Activated T-cell treated with anti-CD3 and anti-CD28 coated beads, Interleukin-2, amount 50 U/mL, for 72 hours (primary cell): Measurements from ENCODE around the gene GPR160. TPM values are rescaled to one million over a fixed set of nuclear protein-coding genes. Genes with fewer than 3 reads are reported as not detected.
"Not testable (repeated sequence)": the region's sequence is repeated elsewhere in the genome, so short reads cannot be mapped to it uniquely, and the experiment has no call there.

Source experiments
- ATAC-seq, 2 donors: fragments of 150-1000 bp; cut with Tn5 transposase; replicated peaks in 1 of 2; 2 replicates each; pipeline ENCODE4 v1.10.0; 2021; ENCODE audit warnings: moderate library complexity in 2 of 2, mild to moderate bottlenecking in 1 of 2
- DNase-seq, 2 donors: peaks; one replicate each; pipeline ENCODE4 v3.0.0; 2021 to 2022; ENCODE audit warnings: mixed read lengths in 1 of 2
- H3K27ac Mint-ChIP-seq: one replicate; pipeline ENCODE4 v1.8.0; 2022; ENCODE audit warnings: mild to moderate bottlenecking, moderate library complexity, mixed read lengths
- H3K27me3 Mint-ChIP-seq: one replicate; pipeline ENCODE4 v1.8.0; 2022; ENCODE audit warnings: low read depth, mixed read lengths
- H3K36me3 Mint-ChIP-seq, 2 donors: one replicate each; pipeline ENCODE4 v1.8.0; 2022; ENCODE audit warnings: mixed read lengths in 2 of 2, mild to moderate bottlenecking in 1 of 2; ENCODE audit not compliant: insufficient read depth in 2 of 2
- H3K4me1 Mint-ChIP-seq: one replicate; pipeline ENCODE4 v1.8.0; 2022; ENCODE audit warnings: low read depth, mixed read lengths
- H3K4me3 Mint-ChIP-seq, 2 donors: one replicate each; pipeline ENCODE4 v1.8.0; 2022; ENCODE audit warnings: mild to moderate bottlenecking in 2 of 2, mixed read lengths in 2 of 2, moderate library complexity in 2 of 2
- H3K9me3 Mint-ChIP-seq, 2 donors: one replicate each; pipeline ENCODE4 v1.8.0; 2022; ENCODE audit warnings: mixed read lengths in 2 of 2
- total RNA-seq, 2 donors: library from RNA; stranded (reverse); gene quantifications; one replicate each; pipeline ENCODE4 v1.2.3, GENCODE V29; 2022

GPR160 gene
- total RNA-seq, 2 donors from 2014 or later: 13.3 to 14.4 TPM

DNA sequence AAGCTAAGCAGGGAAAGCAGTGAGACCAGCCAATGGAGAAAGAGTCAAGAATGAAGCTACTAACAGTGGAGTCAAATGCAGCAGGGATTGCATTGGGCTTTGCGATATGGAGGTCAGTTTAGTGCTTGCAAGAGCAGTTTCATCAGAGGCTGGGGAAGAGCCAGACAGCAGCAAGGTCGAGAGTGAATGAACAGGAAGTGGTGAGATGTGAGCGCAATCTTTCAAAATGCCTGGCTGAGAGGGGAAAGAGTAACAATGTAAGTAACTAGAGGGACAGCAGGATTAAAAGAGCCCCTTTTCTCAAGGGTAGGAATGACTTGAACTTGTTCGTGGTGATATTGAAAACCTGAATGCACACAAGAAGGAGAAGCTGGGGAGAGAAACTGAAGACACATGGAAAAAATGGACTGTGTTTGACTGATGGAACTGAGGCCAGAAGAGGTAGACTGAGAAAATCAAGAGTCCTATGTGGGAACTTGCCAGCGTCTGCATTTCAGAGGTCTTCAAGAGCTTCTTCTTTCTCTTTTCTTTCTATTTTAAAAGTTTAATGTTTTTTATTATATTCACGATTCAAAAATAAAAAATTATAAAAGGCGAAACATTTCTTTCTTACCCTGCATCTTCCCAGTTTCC lies 30.6 kb upstream of the GPR160 start:
- H3K4me3 Mint-ChIP-seq: peak overlapping the region; percentile 38 to 72
- no peaks in the 10 kb centered on the region for H3K27me3 Mint-ChIP-seq
- peak; percentile 95 to 96 for ATAC-seq
- peak overlapping the region; percentile 6 for H3K27ac Mint-ChIP-seq
- DNase-seq: peak; percentile 54
- peaks cover 0 to 5% of the 10 kb centered on the region in 2 donors for H3K9me3 Mint-ChIP-seq
- peaks cover 41% of the 10 kb centered on the region for H3K4me1 Mint-ChIP-seq
- peaks cover 2 to 3% of the 10 kb centered on the region in 2 donors for H3K36me3 Mint-ChIP-seq

DNA sequence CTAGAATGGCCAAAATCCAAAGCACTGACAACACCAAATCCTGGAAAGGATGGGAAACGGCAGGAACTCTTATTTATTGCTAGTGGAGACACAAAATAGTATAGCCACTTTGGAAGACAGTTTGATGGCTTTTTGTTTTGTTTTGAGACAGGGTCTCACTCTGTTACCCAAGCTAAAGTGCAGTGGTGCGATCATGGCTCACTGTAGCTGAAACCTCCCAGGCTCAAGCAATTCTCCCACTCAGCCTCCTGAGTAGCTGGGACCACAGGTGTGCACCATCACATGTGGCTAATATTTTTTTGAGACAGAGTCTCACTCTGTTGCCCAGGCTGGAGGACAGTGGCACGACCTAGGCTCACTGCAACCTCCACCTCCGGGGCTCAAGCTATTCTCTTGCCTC lies 27.3 kb upstream of the GPR160 start:
- Mint-ChIP-seq H3K27me3 (no peaks in the 10 kb centered on the region), H3K27ac (no peak overlapping the region), H3K9me3 (peaks cover 0 to 5% of the 10 kb centered on the region in 2 donors), H3K4me1 (peaks cover 23% of the 10 kb centered on the region), H3K4me3 (no peak overlapping the region), H3K36me3 (peaks cover 2 to 3% of the 10 kb centered on the region in 2 donors)
- ATAC-seq (no peak), DNase-seq (no peak)

DNA sequence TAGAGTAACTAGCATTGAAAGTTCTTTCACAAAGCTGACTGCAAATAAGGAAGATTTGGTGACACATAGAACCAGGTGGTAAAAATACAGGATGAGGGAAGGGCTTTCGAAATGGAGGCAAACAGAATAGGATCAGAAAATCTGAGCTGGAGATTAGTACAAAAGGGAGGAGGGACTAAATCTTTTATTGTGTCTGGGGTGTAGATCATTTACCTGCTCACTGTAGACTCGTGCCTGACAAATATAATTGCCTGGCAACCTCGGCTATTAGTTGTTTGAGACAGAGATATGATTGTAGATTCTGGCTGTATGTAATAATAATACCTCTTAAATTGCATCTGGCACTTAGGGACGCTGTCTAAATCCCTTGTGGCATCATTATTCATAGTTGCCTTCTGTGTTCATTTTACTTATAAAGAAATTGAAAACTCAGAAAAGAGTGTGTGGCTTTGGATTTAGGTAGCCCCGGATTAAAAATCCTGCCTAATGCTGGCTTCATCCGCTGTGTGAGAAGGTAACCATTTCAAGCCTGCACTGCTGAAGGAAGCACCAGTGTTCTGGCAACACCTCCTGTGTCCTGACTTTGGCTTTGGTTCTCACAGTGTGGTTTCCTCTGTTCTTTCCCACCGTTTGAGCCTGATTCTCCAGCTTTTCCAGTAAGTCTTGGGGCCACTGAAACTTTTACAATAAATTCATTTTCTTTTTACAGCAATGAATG lies 25.0 kb upstream of the GPR160 start:
- Mint-ChIP-seq H3K27me3 (no peaks in the 10 kb centered on the region), H3K4me1 (peaks cover 4% of the 10 kb centered on the region), H3K36me3 (no peaks in the 10 kb centered on the region), H3K4me3 (no peak overlapping the region), H3K27ac (no peak overlapping the region), H3K9me3 (no peaks in the 10 kb centered on the region)
- no peak for ATAC-seq
- DNase-seq: no peak

DNA sequence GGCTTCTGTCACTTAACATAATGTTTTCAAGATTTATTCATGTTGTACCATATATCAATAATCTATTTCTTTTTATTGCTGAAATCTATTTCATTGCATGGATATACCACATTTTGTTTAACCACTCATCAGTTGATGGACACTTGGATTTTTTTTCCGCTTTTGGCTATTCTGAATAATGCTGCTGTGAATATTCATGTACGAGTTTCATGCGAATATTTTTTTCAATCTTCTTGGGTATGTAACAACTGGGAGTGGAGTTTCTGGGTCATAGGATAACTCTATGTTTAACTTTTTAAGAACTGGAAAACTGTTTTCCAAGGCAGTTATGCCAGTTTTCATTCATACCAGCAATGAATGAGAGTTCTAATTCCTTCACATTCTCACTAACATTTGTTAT lies 21.7 kb upstream of the GPR160 start:
- H3K9me3 Mint-ChIP-seq: no peaks in the 10 kb centered on the region
- no peaks in the 10 kb centered on the region for H3K36me3 Mint-ChIP-seq
- H3K27ac Mint-ChIP-seq: no peak overlapping the region
- ATAC-seq (no peak), DNase-seq (no peak)
- no peaks in the 10 kb centered on the region for H3K27me3 Mint-ChIP-seq
- H3K4me3 Mint-ChIP-seq: no peak overlapping the region
- peaks cover 7% of the 10 kb centered on the region for H3K4me1 Mint-ChIP-seq

DNA sequence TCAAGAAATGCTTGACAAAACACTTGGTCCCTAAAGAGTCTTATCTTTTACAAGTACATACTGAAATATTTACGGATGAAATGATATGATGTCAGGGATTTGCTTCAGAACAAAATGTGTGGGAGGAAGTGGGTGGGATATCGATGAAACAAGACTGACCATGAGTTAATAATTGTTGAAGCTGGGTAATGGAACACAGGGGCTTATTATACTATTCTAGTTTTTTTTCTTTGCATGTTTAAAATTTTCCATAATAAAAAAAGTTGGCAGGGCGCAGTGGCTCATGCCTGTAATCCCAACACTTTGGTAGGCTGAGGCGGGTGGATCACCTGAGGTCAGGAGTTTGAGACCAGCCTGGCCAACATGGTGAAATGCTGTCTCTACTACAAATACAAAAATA lies 18.5 kb upstream of the GPR160 start:
- not testable (repeated sequence) for ATAC-seq, H3K36me3 Mint-ChIP-seq

DNA sequence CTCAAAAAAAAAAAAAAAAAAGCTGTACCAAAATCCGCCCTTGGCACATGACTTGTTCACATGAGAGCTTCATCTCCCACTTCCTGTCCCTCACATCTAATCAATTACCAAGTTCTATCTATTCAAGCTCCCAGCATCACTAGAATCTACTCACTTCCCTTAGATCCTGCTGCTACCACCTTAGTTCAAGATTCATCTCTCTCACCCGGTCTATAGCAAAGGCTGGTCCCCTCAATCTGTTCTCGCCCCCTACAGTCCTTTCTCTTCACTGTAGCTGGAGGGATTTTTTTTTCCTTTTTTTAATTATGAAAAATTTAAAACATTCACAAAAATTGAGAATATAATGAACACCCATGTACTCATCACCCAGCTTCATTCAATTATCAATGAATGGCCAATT lies 16.7 kb upstream of the GPR160 start:
- ATAC-seq (peak; percentile 62), DNase-seq (no peak)
- Mint-ChIP-seq H3K9me3 (no peaks in the 10 kb centered on the region), H3K4me1 (peaks cover 13% of the 10 kb centered on the region), H3K36me3 (peaks cover 0 to 2% of the 10 kb centered on the region in 2 donors), H3K4me3 (no peak overlapping the region), H3K27me3 (no peaks in the 10 kb centered on the region), H3K27ac (no peak overlapping the region)

More for the DNA sequence above, 18.5 kb upstream of the GPR160 start:
- not testable (repeated sequence) for H3K27ac Mint-ChIP-seq, H3K4me3 Mint-ChIP-seq, DNase-seq, H3K9me3 Mint-ChIP-seq, H3K27me3 Mint-ChIP-seq, H3K4me1 Mint-ChIP-seq

DNA sequence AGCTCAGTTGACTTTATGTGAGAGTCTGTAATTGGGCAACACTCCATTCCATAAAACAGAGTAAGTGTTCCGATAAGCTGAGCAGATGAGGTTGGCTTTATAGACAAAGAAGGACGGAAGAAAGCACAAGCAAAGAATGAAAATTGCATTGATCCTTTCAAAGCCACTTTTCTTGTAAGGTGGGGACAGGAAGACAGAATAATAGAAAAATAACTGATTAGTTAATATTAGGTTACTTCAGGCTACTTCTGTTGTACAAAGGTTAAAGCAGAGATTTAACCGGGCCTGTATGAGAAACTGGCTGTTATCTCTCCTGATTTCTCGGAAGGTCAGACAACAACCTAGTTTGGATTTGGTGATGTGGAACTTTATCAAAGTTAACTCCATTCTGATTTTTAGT lies 15.5 kb upstream of the GPR160 start:
- Mint-ChIP-seq H3K36me3 (peaks cover 0 to 6% of the 10 kb centered on the region in 2 donors), H3K27me3 (no peaks in the 10 kb centered on the region), H3K4me1 (peaks cover 22% of the 10 kb centered on the region), H3K27ac (no peak overlapping the region), H3K4me3 (no peak overlapping the region), H3K9me3 (no peaks in the 10 kb centered on the region)
- DNase-seq: no peak
- ATAC-seq: no peak

DNA sequence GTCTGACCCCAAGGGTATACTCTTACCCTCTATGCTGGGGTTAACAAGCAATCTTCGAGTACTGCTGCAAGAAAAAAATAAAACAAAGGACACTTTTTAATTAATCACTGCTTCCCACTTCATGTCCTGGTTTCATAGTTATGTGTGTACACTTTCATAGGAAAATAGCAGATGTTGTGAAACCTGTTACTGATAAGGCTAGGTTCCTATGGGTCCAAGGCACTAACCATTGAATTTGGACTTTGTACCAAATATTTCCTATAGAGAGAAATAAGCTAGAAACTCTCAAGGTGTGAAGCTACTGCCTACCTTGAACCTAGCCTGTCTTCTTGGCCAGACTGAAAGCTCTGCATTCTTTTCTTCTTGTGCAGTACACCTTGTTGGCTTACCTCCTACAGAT lies 14.6 kb upstream of the GPR160 start:
- H3K36me3 Mint-ChIP-seq: peaks cover 2 to 6% of the 10 kb centered on the region in 2 donors

DNA sequence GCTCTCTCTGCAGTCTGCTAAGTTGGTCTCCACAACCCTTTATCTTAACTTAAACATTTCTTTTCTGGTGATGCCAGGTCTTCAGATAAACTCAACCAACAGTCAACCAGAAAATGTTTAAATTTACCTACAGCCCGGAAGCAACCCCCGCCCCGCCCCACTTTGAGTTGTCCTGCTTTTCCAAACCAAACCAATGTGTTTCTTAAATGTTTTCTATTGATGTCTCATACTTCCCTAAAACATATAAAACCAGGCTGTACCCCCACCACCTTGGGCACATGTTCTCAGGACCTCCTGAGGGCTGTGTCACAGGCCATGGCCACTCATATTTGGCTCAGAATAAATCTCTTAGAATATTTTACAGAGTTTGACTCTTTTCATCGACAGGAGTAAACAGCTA lies 13.2 kb upstream of the GPR160 start:
- no peak for DNase-seq
- no peak overlapping the region for H3K4me3 Mint-ChIP-seq
- H3K9me3 Mint-ChIP-seq: peaks cover 0 to 5% of the 10 kb centered on the region in 2 donors
- no peaks in the 10 kb centered on the region for H3K27me3 Mint-ChIP-seq
- no peak overlapping the region for H3K27ac Mint-ChIP-seq
- peaks cover 2 to 6% of the 10 kb centered on the region in 2 donors for H3K36me3 Mint-ChIP-seq
- peaks cover 28% of the 10 kb centered on the region for H3K4me1 Mint-ChIP-seq
- ATAC-seq: no peak

More for the DNA sequence above, 14.6 kb upstream of the GPR160 start:
- peaks cover 28% of the 10 kb centered on the region for H3K4me1 Mint-ChIP-seq
- H3K4me3 Mint-ChIP-seq: no peak overlapping the region
- H3K27me3 Mint-ChIP-seq: no peaks in the 10 kb centered on the region
- no peak overlapping the region for H3K27ac Mint-ChIP-seq
- DNase-seq (no peak), ATAC-seq (no peak)
- no peaks in the 10 kb centered on the region for H3K9me3 Mint-ChIP-seq

DNA sequence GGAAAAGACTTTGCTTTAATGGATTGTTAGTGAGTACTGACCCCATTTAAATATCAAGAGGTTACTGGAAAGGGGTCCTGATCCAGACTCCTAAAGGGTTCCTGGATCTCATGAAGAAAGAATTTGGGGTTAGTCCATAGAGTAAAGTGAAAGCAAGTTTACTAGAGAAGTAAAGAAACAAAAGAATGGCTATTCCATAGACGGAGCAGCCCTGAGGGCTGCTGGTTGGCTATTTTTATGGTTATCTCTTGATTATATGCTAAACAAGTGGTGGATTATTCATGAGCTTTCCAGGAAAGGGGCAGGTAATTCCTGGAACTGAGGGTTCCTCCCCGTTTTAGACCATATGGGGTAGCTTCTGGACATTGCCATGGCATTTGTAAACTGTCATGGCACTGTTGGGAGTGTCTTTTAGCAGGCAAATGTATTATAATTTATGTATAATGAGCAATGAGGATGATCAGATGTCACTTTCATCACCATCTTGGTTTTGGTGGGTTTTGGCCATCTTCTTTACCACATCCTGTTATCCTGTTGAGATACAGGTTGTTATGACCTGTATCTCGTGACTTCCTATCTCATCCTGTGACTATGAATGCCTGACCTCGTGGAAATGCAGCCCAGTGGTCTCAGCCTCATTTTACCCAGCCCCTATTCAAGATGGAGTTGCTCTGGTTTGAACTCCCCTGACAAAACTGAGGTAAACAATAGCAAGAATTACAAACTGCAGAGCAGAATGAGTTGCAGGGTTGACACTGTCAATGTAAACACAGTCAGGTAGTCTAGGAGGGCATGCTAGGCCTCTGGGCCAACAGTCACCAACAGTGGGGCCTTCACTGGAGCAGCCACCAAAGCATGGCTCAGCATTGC lies 10.3 kb upstream of the GPR160 start:
- ATAC-seq (peak; percentile 83 to 86), DNase-seq (peak; percentile 17 to 45)
- Mint-ChIP-seq H3K27me3 (no peaks in the 10 kb centered on the region), H3K4me1 (peaks cover 19% of the 10 kb centered on the region), H3K9me3 (peaks cover 0 to 5% of the 10 kb centered on the region in 2 donors), H3K27ac (peak overlapping the region; percentile 21), H3K4me3 (no peak overlapping the region), H3K36me3 (peaks cover 2 to 6% of the 10 kb centered on the region in 2 donors)

DNA sequence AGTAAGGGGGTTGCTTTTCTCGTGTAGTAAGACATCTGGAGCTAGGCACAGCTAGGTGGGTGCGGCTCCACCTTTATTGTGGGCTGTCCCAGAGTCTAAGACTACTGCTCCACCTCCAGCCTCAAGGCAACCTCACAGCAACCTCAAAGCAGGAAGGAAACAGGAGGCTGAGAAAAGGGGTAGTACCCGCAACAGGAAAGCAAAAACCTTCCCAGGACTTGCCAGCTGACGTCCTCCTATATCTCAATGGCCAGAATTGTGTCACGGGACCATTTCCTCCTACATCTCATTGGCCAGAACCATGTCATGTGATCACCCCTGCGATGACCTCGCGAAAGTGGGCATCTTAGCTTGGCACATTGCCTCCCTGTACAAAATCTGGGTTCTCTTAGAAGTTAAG lies 4.3 kb upstream of the GPR160 start:
- H3K36me3 Mint-ChIP-seq: no peaks in the 10 kb centered on the region
- H3K4me3 Mint-ChIP-seq: peak overlapping the region in 1 of 2 donors; percentile 13
- H3K9me3 Mint-ChIP-seq: peaks cover 0 to 4% of the 10 kb centered on the region in 2 donors
- H3K4me1 Mint-ChIP-seq: peaks cover 16% of the 10 kb centered on the region
- ATAC-seq (peak; percentile 17 to 21), DNase-seq (peak; percentile 28 to 35)
- no peaks in the 10 kb centered on the region for H3K27me3 Mint-ChIP-seq
- no peak overlapping the region for H3K27ac Mint-ChIP-seq

DNA sequence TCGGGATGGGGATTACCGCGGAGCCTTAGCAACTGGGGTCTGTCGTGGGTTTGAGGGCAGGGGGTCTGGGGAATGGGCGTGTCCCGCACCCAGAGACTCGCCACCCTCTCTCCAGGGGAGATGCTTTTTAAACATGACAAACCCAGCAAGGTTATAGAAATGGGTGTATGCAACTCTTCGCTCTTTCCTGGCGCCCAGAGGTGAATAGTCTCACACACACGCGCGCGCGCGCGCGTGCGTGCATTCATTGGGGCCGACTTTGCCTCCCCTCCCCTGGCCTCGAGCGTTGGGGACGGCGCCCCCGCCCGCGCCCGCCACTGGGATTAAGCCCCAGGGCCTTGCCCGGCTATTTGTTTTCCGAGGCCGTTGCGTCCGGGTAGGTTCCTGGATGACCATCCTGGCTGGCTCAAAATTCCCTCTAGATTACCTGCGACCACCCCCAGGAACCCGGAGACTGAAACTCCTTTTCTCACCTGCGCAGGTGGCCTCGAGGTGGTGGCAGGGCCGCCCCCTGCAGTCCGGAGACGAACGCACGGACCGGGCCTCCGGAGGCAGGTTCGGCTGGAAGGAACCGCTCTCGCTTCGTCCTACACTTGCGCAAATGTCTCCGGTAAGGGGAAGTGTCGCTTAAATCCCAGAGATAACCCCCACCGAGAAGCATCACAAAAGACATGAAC lies 777 bp downstream of the GPR160 start:
- Mint-ChIP-seq H3K27ac (no peak overlapping the region), H3K27me3 (peaks cover 19% of the 10 kb centered on the region), H3K4me1 (peaks cover 43% of the 10 kb centered on the region), H3K9me3 (no peaks in the 10 kb centered on the region), H3K36me3 (peaks cover 0 to 2% of the 10 kb centered on the region in 2 donors), H3K4me3 (peak overlapping the region; percentile 84 to 88)
- DNase-seq (peak; percentile 36 to 42), ATAC-seq (peak; percentile 16 to 21)
